Epithelial cell of umbilical artery (primary cell): ENCODE results near the gene TGIF1. TPM values are rescaled to one million over a fixed set of nuclear protein-coding genes. Genes with fewer than 3 reads are reported as not detected.

Experiments used
- total RNA-seq: library from RNA; depleted of rRNA; stranded (reverse); fragments of >200 nt; gene quantifications from 2 replicates; pipeline ENCODE4 v1.2.3, GENCODE V29; 2014

Gene TGIF1
- total RNA-seq = 111 and 144 TPM in 2 replicates

DNA sequence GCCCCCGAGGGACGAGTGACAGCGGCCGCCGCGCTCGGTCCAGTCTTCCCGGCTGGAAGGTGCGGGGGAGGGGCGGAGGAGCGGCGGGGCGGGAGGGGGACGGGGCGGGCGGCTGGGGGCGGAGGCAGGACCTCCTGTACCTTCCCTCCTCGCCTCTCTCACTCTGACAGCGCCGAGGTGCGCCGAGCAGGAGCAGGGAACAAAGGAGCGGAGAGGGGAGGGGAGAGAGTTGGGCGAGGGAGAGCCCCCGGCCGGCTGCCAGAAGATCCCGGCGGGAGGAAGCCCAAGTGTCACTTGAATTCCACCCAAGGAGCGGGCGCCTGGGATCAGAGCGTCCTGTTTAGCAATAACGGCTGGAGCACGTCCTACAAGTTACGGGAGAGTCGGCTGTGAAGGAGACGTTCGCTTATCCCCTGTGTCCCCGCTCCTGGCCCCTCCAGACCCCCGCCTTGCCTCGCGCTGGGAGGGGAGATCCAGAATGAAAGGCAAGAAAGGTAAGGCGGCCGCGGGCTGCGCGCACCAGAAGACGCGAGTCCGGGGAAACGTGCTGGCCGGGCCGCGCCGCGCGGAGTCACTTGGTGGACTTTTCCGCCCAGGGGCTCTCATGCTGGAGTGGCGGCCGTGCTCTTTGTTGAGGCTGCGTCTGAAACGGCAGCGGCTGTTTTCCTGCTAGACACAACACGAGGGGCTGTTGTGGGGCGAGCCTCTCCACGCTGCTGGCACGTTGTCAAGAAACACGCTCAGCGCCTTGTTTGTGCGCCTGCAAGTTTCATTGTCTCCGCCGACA lies at the start of gene TGIF1:
TGIF1 (plus strand) TSS at position 161 of the 787 bp plus-strand sequence; CDS start at position 479, 318 bp downstream.

Other genes with a start within 250 kb of the TGIF1 start
- 0.32 and 0.91 TPM in 2 replicates for gene MYOM1, start 230.2 kb upstream of the TGIF1 start, total RNA-seq
- 1,280 and 1,623 TPM in 2 replicates for gene MYL12A, start 202.4 kb upstream of the TGIF1 start, total RNA-seq
- gene MYL12B, start 188.0 kb upstream of the TGIF1 start, total RNA-seq = 686 and 1,109 TPM in 2 replicates